H1 (cell line): Measurements from ENCODE around the gene VTN. TPM values are rescaled to one million over a fixed set of nuclear protein-coding genes. Genes with fewer than 3 reads are reported as not detected.

Experiments
- CTCF ChIA-PET: fragments of 300-600 bp; sonication (Branson Sonifier 250); formaldehyde crosslinking; loops from one replicate; lab custom pipeline; 2021; ENCODE audit not compliant: partially characterized antibody; lab: Charles Lee
- POLR2A ChIA-PET: fragments of 300-600 bp; sonication (Branson Sonifier 250); formaldehyde crosslinking; loops from one replicate; lab custom pipeline; 2021; ENCODE audit warnings: inconsistent platforms; ENCODE audit not compliant: partially characterized antibody; lab: Charles Lee
- DNase-seq, 2 experiments: peaks; one replicate each; pipeline versions ENCODE4 v3.0.0 to v3.0.0-alpha.2; 2010 to 2022; ENCODE audit warnings: low spot score in 2 of 2, low read depth in 1 of 2, mixed read lengths in 1 of 2
- FAIRE-seq: peaks from 2 replicates; lab custom pipeline; 2011; peaks lifted over from hg19 to GRCh38; lab: Jason Lieb, UNC
- H2AFZ ChIP-seq: 2 replicates; pipeline ENCODE4 v1.8.1; 2012; ENCODE audit warnings: low read length, inconsistent platforms
- H2AK5ac ChIP-seq: 2 replicates; pipeline ENCODE4 v1.6.1; 2013; ENCODE audit warnings: low read depth, low read length
- H2BK120ac ChIP-seq: replicated peaks from 2 replicates; pipeline ENCODE3; 2013; ENCODE audit warnings: low read depth, low read length, inconsistent platforms
- H2BK12ac ChIP-seq: 2 replicates; pipeline ENCODE4 v1.6.1; 2013; ENCODE audit warnings: low read depth, low read length
- H2BK15ac ChIP-seq: 2 replicates; pipeline ENCODE4 v1.6.1; 2013; ENCODE audit warnings: low read length
- H2BK20ac ChIP-seq: 2 replicates; pipeline ENCODE4 v1.6.1; 2013; ENCODE audit warnings: low read length
- H2BK5ac ChIP-seq: 2 replicates; pipeline ENCODE4 v1.6.1; 2013; ENCODE audit warnings: low read depth, low read length
- H3K14ac ChIP-seq: 2 replicates; pipeline ENCODE4 v1.6.1; 2013; ENCODE audit warnings: inconsistent platforms; ENCODE audit not compliant: insufficient read length
- H3K18ac ChIP-seq: 2 replicates; pipeline ENCODE4 v1.6.1; 2013; ENCODE audit warnings: low read length; ENCODE audit errors: extremely low read depth
- H3K23ac ChIP-seq: 2 replicates; pipeline ENCODE4 v1.6.1; 2013; ENCODE audit warnings: inconsistent platforms; ENCODE audit not compliant: insufficient read length
- H3K23me2 ChIP-seq: 2 replicates; pipeline ENCODE4 v1.6.1; 2013; ENCODE audit warnings: low read depth, low read length
- H3K27ac ChIP-seq: 2 replicates; pipeline ENCODE4 v1.6.1; 2011; ENCODE audit warnings: low read depth, low read length, inconsistent platforms
- H3K27me3 ChIP-seq, 4 experiments: replicated peaks in 1 of 4; 1 replicate in 1 of 4; 2 replicates in 3 of 4; pipeline versions ENCODE4 v1.6.1 to v1.8.1; 2011 to 2013; ENCODE audit warnings: low read length in 3 of 4, mild to moderate bottlenecking in 3 of 4, inconsistent platforms in 2 of 4, mixed read lengths in 2 of 4, moderate library complexity in 1 of 4; ENCODE audit not compliant: control insufficient read depth in 3 of 4, insufficient read depth in 3 of 4; ENCODE audit errors: extremely low read depth in 1 of 4
- H3K36me3 ChIP-seq, 4 experiments: 2 replicates each; pipeline versions ENCODE4 v1.6.1 to v1.8.1; 2011 to 2013; ENCODE audit warnings: mild to moderate bottlenecking in 4 of 4, low read length in 3 of 4, moderate library complexity in 2 of 4, control low read depth in 1 of 4, inconsistent platforms in 1 of 4; ENCODE audit not compliant: insufficient read depth in 4 of 4, control insufficient read depth in 2 of 4
- H3K4ac ChIP-seq: replicated peaks from 2 replicates; pipeline ENCODE3; 2013; ENCODE audit warnings: low read length, low read depth, mixed read lengths, inconsistent platforms; ENCODE audit not compliant: insufficient read length
- H3K4me1 ChIP-seq, 4 experiments: replicated peaks in 1 of 4; 1 replicate in 1 of 4; 2 replicates in 3 of 4; pipeline versions ENCODE4 v1.6.1 to v1.8.1; 2011 to 2013; ENCODE audit warnings: low read length in 3 of 4, inconsistent platforms in 2 of 4, mixed read lengths in 1 of 4; ENCODE audit not compliant: insufficient read depth in 4 of 4, control insufficient read depth in 3 of 4
- H3K4me2 ChIP-seq, 2 experiments: 2 replicates each; pipeline versions ENCODE4 v1.6.1 to v1.8.1; 2011 to 2013; ENCODE audit warnings: low read depth in 2 of 2, low read length in 2 of 2, control low read depth in 1 of 2, inconsistent platforms in 1 of 2, mild to moderate bottlenecking in 1 of 2; ENCODE audit not compliant: insufficient read depth in 1 of 2
- H3K4me3 ChIP-seq, 4 experiments: fragments of 200-600, 300-600 bp in 1 of 4; sonication (generic), shearing (Covaris generic), sonication (Bioruptor Twin) in 1 of 4; 2 replicates each; pipeline versions ENCODE4 v1.5.1 to v1.8.1; 2011 to 2016; ENCODE audit warnings: low read length in 4 of 4, low read depth in 3 of 4, control low read depth in 2 of 4, inconsistent platforms in 2 of 4, mild to moderate bottlenecking in 2 of 4, mixed read lengths in 1 of 4, moderate library complexity in 1 of 4; ENCODE audit not compliant: insufficient read depth in 2 of 4; ENCODE audit errors: extremely low read depth in 1 of 4
- H3K56ac ChIP-seq: replicated peaks from 2 replicates; pipeline ENCODE3; 2013; ENCODE audit warnings: low read depth, mild to moderate bottlenecking, mixed read lengths, low read length, inconsistent platforms; ENCODE audit not compliant: insufficient read length
- H3K79me1 ChIP-seq: 2 replicates; pipeline ENCODE4 v1.6.1; 2013; ENCODE audit warnings: low read depth, low read length, control low read depth
- H3K79me2 ChIP-seq, 2 experiments: 2 replicates each; pipeline versions ENCODE4 v1.6.1 to v1.8.1; 2012 to 2013; ENCODE audit warnings: low read length in 2 of 2, mild to moderate bottlenecking in 2 of 2, inconsistent platforms in 1 of 2; ENCODE audit not compliant: insufficient read depth in 2 of 2, control insufficient read depth in 1 of 2
- H3K9ac ChIP-seq, 4 experiments: replicated peaks in 1 of 4; 1 replicate in 1 of 4; 2 replicates in 3 of 4; pipeline versions ENCODE4 v1.6.1 to v1.8.1; 2011 to 2013; ENCODE audit warnings: low read depth in 3 of 4, low read length in 3 of 4, control low read depth in 2 of 4, mild to moderate bottlenecking in 2 of 4, moderate library complexity in 2 of 4, inconsistent platforms in 1 of 4; ENCODE audit errors: extremely low read depth in 1 of 4
- H3K9me3 ChIP-seq, 2 experiments: 2 replicates each; pipeline versions ENCODE4 v1.6.1 to v1.8.1; 2012 to 2013; ENCODE audit warnings: mild to moderate bottlenecking in 2 of 2, moderate library complexity in 2 of 2, control low read depth in 1 of 2, inconsistent platforms in 1 of 2, low read depth in 1 of 2, low read length in 1 of 2, mixed read lengths in 1 of 2; ENCODE audit not compliant: insufficient read depth in 2 of 2
- H4K20me1 ChIP-seq, 2 experiments: replicated peaks in 1 of 2; 2 replicates each; pipeline versions ENCODE3 to v1.8.1; 2011 to 2013; ENCODE audit warnings: inconsistent platforms in 2 of 2, low read length in 2 of 2, mild to moderate bottlenecking in 1 of 2; ENCODE audit not compliant: insufficient read depth in 2 of 2, control insufficient read depth in 1 of 2
- H4K5ac ChIP-seq: 2 replicates; pipeline ENCODE4 v1.6.1; 2013; ENCODE audit warnings: low read length, low read depth, mixed read lengths, inconsistent platforms; ENCODE audit not compliant: insufficient read length
- H4K8ac ChIP-seq: 2 replicates; pipeline ENCODE4 v1.8.0; 2013; ENCODE audit warnings: mild to moderate bottlenecking, moderate library complexity, low read length, inconsistent platforms; ENCODE audit not compliant: insufficient read depth; ENCODE audit errors: extremely low read depth
- H4K91ac ChIP-seq: replicated peaks from 2 replicates; pipeline ENCODE3; 2013; ENCODE audit warnings: low read length, mixed read lengths, inconsistent platforms; ENCODE audit not compliant: insufficient read length
- SP2 ChIP-seq: IDR thresholded peaks from 2 replicates; pipeline ENCODE4 v1.6.1; 2012; ENCODE audit warnings: mild to moderate bottlenecking, low read length, inconsistent platforms
- WGBS, 2 experiments: shearing (Covaris generic) in 1 of 2; methylation state at CpG; one replicate each; pipeline versions ENCODE4 v1.1.6 to v1.1.7; 2013 to 2015; ENCODE audit warnings: low lambda C conversion rate in 2 of 2, mixed read lengths in 2 of 2, inconsistent platforms in 1 of 2, low coverage in 1 of 2, missing lambda C conversion rate in 1 of 2; ENCODE audit not compliant: insufficient replicate concordance in 2 of 2, insufficient coverage in 1 of 2, insufficient read length in 1 of 2; ENCODE audit errors: extremely low coverage in 1 of 2, missing lambda C conversion rate in 1 of 2; 5-methylcytosine and 5-hydroxymethylcytosine counted together
- polyA plus RNA-seq, 7 experiments: library from polyadenylated mRNA; depleted of rRNA in 3 of 7; stranded (reverse) in 5 of 7; unstranded in 2 of 7; fragments of >200 nt in 5 of 7; fragments of 200-250 nt in 2 of 7; gene quantifications; 1 replicate in 5 of 7; 2 replicates in 1 of 7; 4 replicates in 1 of 7; pipeline versions ENCODE4 v1.2.1 to v1.2.3, GENCODE V29; 2011 to 2013; ENCODE audit warnings: missing spikeins in 2 of 7, mixed read lengths in 2 of 7
- total RNA-seq: library from RNA; stranded (reverse); fragmentation: NEBNext Ultra II Directional; extraction: Animal tissue kit (Norgen Biotek cat#: 25700); gene quantifications from 2 replicates; pipeline ENCODE4 v1.2.1, GENCODE V29; 2021
- TF ChIP-seq, protein P1 (sequence below): IDR thresholded peaks from 2 replicates; pipeline ENCODE4 v1.6.1; 2012; ENCODE audit warnings: inconsistent platforms

Gene VTN
- total and polyA plus RNA-seq, 2 of the 8 experiments (the other 6 are each of a cell fraction or from before 2014, with no cell fraction given) = 0.18 TPM; not detected in 1

DNA sequence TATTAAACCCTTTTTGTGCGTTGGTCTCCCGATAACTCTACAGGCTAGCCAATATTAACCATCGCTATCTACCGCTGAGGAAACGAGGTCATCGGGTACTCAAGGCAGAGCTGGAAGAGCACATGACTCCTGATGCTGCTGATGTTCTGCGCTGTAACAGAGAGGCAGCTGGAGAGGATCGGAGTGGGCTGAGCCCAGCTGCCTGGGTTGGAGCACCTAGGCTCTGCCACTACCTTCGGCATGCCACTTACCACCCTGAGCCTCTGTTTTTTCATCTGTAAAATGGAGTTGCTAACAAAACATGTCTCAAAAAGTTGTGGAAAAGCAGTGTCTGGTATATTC, 36.3 kb upstream of the VTN start:
- Histone ChIP-seq H2AK5ac (no peak overlapping the region), H3K23me2 (peaks cover 12% of the 10 kb centered on the region; the same call in 1 of the 2 replicates), H3K9ac (peak overlapping the region in 1 of 4 experiments; percentile 20; a peak in 2 of 7 replicates), H2BK120ac (no peak overlapping the region), H3K79me2 (no peaks in the 10 kb centered on the region; a peak in 1 of 4 replicates), H4K20me1 (no peaks in the 10 kb centered on the region), H2BK20ac (no peak overlapping the region; the same call in 1 of the 2 replicates), H2AFZ (no peak overlapping the region), H3K4ac (no peak overlapping the region), H4K91ac (peak overlapping the region; percentile 61), H2BK12ac (no peak overlapping the region; the same call in 1 of the 2 replicates), H4K5ac (no peak overlapping the region), H3K23ac (no peak overlapping the region), H3K27ac (no peak overlapping the region), H3K4me3 (peak overlapping the region; percentile 51 to 74 (median 60)), H3K36me3 (no peaks in the 10 kb centered on the region), H3K9me3 (no peaks in the 10 kb centered on the region), H3K18ac (no peak overlapping the region), H4K8ac (no peak overlapping the region), H3K4me1 (peaks cover 32 to 63% (median 41%) of the 10 kb centered on the region in 4 experiments), H2BK15ac (no peak overlapping the region; the same call in 1 of the 2 replicates), H3K56ac (no peak overlapping the region), H3K79me1 (no peaks in the 10 kb centered on the region; the same call in 1 of the 2 replicates), H2BK5ac (no peak overlapping the region; the same call in 1 of the 2 replicates), H3K4me2 (peak overlapping the region; percentile 78 to 90), H3K27me3 (peaks cover 0 to 29% (median 12%) of the 10 kb centered on the region in 4 experiments; a peak in 5 of 7 replicates), H3K14ac (no peak overlapping the region)
- ChIA-PET POLR2A (interaction anchor here (1.7 to 12.8 kb wide), 3 partner anchors 9 to 20 kb away, joined by 3 to 135 read pairs (median 12); no protein-coding TSS in a partner anchor), CTCF (interaction anchor here (0.8 to 5.8 kb wide), 5 partner anchors 10 to 49 kb away, joined by 3 to 52 read pairs (median 5); partner anchors contain the start of genes POLDIP2 and VTN)
- FAIRE-seq (peak; percentile 60), DNase-seq (no peak)
- 27% methylated on average over 9 of the region's 9 CpGs; no CpG with 5 or more reads in 1 of the 2 experiments for WGBS, 2 experiments
- no peak for TF ChIP-seq SP2
- TF ChIP-seq, protein P1, sequence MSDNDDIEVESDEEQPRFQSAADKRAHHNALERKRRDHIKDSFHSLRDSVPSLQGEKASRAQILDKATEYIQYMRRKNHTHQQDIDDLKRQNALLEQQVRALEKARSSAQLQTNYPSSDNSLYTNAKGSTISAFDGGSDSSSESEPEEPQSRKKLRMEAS = peak; percentile 20; the same call in 1 of the 2 replicates
